SK-N-MC (cell line): ENCODE results near the gene SEPTIN2.

Source experiments
- EZH2 ChIP-seq: fragments of 200-600 bp; sonication (generic); IDR thresholded peaks from one replicate; pipeline ENCODE4 v1.6.1; 2017; ENCODE audit warnings: antibody characterized with exemption
- FOXP2 ChIP-seq: optimal IDR thresholded peaks from 2 replicates; pipeline ENCODE3; 2011; ENCODE audit warnings: mild to moderate bottlenecking, moderate library complexity; ENCODE audit not compliant: insufficient read depth; ENCODE audit errors: extremely low read length, control extremely low read depth
- POLR2AphosphoS5 ChIP-seq: IDR thresholded peaks from 2 replicates; pipeline ENCODE4 v1.6.1; 2012; ENCODE audit warnings: mild to moderate bottlenecking, low read depth, low read length, borderline replicate concordance

GRCh38 chr2:241375300-241375699, 59.6 kb downstream of the SEPTIN2 start:
- TF ChIP-seq POLR2AphosphoS5 (no peak), EZH2 (no peak), FOXP2 (no peak)
